ENCODE results near the gene ACSL3. TPM values are rescaled to one million over a fixed set of nuclear protein-coding genes. Genes with fewer than 3 reads are reported as not detected.
"Not testable (repeated sequence)": the region's sequence is repeated elsewhere in the genome, so short reads cannot be mapped to it uniquely, and the experiment has no call there.

ACSL3 gene
- total RNA-seq, 1 experiment from 2014 or later = 133 TPM

- no peak for DNase-seq (ENCODE audit: low spot score)
Observed at GRCh38 chr2:222912117-222912516, 51.3 kb downstream of the ACSL3 start.

DNA sequence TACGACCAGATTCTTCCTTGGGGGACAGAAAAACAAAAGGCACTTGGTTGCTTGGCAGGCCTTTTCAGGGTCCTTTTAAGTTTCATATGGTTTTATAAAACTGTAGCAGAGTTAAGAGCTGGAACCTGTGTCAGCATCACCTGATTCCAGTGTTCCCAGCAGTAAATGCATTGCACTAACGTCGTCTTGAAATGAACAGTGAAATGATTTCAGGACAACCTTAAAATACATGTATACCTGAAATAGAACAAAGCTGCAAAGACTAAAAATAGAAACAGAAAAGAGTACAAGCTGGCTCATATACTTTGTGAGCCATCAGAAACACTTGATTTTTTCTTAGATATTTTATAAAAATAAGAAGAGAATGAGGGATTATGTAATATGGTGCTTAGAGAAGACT lies 51.9 kb downstream of the ACSL3 start:
- DNase-seq (ENCODE audit: low spot score) = no peak

- peak; percentile 23 for DNase-seq (ENCODE audit: low spot score)
Observed at GRCh38 chr2:222915092-222915957, 54.5 kb downstream of the ACSL3 start.

- no peak for DNase-seq (ENCODE audit: low spot score)
Observed at GRCh38 chr2:222916229-222917197, 55.7 kb downstream of the ACSL3 start.

GRCh38 chr2:222917212-222917611 lies 56.4 kb downstream of the ACSL3 start:
- not testable (repeated sequence) for DNase-seq (ENCODE audit: low spot score)

DNA sequence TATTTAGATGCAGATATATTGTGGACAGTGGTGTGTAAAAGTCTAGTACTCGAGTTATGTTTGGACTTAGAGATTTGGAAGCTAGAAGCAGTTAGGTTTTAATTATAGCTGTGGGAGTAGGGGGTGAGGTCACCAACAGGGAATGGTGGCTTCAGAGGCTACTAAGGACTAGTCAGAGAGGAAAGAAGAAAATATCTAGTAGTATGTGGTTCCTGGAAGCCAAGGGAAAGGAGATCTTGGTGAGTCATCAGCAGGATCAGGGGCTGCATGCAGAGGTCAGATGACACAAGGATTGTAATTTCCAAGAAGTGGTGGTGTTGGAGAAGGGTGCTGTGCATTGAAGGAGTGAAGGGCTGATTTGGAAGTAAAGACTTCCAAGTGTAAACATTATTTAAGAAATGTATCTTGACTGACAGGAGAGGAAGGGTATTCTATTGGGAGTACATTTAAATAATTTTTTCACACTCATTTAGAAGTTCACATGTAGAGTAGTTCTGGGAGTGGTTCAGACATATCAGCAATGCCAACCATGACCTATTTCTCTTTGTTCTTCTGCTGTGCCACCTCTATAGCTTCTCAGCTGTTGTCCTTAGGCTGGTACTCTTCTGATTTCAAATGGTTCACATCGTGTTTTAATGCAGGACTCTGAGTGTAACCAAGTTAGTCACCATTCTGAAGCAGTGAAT lies 59.1 kb downstream of the ACSL3 start:
- peak; percentile 86 for DNase-seq (ENCODE audit: low spot score)

GRCh38 chr2:222920657-222921186 lies 59.9 kb downstream of the ACSL3 start:
- no peak for DNase-seq (ENCODE audit: low spot score)

GRCh38 chr2:222922019-222922800 lies 61.4 kb downstream of the ACSL3 start:
- no peak for DNase-seq (ENCODE audit: low spot score)

DNA sequence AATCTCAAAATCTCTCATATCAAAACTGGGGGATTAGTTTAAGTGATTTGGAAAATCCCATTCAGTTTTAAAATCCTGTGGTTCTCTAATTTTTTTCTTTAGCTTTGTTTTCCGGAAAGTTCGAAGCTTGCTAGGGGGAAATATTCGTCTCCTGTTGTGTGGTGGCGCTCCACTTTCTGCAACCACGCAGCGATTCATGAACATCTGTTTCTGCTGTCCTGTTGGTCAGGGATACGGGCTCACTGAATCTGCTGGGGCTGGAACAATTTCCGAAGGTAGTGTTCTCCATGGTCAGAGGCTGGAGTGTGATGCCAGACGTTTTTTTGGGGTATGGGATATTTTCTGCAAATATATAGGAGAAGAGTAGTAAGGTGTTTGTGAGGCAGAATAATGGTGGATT lies 66.1 kb downstream of the ACSL3 start:
- no peak for DNase-seq (ENCODE audit: low spot score)

DNA sequence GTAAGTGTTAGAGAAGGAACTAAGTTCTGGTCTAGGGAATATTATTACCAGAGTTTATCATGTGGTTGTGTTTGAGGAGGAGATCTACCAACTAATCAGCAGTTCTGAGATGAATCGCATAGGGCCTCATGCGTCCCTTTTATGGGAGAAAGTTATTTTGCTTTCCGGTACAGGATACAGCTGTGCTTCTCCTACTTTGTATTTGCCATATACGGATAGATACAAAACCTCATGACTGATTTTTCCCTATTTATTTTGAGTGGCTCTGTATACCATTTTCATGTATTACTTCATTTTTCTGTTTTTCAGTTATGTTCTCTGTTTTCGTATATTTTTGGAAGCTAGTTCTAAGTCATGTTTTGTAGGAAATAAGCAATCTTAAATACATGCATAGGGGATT lies 66.8 kb downstream of the ACSL3 start:
- no peak for DNase-seq (ENCODE audit: low spot score)

- DNase-seq (ENCODE audit: low spot score) = no peak
Observed at GRCh38 chr2:222928335-222928734, 67.5 kb downstream of the ACSL3 start.

DNA sequence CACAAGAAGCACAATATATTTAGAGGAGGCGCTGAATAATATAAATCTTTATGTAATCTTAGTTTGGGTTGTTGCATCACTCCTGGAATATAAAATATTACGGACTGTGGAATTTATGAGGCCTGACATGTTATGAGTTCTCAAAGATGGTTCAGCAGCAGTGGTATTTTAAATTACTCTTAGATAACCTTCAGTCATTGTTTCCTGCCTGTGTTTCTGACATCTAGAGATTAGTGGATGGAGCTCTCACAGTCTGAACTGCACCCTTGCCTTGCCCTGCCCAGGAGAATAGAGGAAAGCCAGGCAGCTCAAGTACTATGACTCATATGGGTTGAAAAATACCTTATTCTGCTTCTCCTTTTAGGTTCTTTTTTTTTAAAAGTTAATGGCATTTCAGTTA lies 70.0 kb downstream of the ACSL3 start:
- peak; percentile 38 for DNase-seq (ENCODE audit: low spot score)

DNA sequence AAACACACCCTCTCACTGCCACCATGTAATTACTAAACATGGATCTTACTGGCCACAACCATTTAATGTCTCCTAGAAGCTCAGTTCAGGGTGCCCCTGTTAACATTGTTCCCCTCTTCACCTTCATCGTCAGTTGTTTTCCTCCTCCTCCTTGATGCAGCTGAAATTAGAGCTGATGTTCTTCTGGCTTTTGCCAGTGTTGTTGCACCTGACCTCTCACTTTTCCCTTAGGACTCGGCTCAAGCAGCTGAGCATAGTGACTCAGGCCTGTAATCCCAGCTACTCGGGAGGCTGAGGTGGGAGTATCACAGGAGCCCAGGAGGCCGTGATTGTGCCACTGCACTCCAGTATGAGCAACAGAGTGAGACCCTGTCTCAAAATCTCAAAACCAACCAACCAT lies 70.8 kb downstream of the ACSL3 start:
- DNase-seq (ENCODE audit: low spot score) = no peak

GRCh38 chr2:222933458-222933857 lies 72.6 kb downstream of the ACSL3 start:
- no peak for DNase-seq (ENCODE audit: low spot score)

DNA sequence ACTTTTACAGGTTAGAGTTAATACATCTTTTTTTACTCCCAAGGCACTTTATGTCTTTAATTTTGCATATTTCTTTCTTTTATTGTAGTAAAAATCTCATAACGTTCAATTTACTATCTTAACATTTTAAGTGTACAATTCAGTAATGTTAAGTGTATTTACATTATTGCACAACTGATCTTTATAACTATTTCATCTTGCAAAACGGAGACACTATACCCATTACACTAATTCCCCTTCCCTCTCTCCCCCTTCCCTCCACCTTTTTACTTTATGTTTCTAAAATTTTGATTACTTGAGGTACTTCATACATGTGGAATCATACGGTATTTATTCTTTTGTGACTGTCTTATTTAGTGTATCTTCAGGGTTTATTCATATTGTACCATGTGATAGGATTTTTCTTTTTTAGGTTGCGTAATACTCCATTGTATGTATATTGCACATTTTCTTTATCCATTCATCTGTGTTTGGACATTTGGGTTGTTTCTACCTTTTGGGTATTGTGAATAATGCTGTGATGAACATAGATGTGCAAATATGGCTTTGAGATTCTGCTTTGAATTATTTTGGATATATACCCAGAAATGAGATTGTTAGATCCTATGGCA lies 75.0 kb downstream of the ACSL3 start:
- no peak for DNase-seq (ENCODE audit: low spot score)

DNA sequence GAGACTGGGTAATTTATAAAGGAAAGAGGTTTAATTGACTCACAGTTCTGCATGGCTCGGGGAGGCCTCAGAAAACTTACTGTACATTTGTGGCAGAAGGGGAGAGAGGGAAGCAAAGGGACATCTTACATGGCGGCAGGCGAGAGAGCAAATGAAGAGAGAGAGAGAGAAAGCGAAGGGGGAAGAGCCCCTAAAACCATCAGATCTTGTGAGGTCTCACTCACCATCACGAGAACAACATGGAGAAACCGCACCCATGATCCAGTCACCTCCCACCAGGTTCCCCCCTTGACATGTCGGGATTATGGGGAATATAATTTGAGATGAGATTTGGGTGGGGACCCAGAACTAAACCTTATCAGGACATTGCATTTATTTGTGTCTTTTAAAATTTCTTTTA lies 75.9 kb downstream of the ACSL3 start:
- no peak for DNase-seq (ENCODE audit: low spot score)

DNA sequence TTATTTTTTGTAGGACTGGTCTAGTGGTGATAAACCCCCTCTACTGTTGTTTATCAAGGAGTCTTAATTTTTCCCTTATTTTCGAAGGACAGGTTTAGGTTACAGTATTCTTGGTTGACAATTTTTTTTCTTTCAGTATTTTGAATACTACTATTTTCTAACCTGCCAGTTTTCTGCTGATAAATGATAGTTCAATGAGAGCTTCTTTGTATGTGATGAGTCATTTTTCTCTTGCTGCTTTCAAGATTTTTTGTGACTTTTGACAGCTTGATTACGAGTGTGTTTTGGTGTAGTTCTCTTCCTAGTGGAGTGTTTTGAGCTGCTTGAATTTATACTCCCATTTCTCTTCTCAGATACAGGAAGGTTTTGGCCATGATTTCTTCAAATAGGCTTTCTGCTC lies 77.5 kb downstream of the ACSL3 start:
- no peak for DNase-seq (ENCODE audit: low spot score)

DNA sequence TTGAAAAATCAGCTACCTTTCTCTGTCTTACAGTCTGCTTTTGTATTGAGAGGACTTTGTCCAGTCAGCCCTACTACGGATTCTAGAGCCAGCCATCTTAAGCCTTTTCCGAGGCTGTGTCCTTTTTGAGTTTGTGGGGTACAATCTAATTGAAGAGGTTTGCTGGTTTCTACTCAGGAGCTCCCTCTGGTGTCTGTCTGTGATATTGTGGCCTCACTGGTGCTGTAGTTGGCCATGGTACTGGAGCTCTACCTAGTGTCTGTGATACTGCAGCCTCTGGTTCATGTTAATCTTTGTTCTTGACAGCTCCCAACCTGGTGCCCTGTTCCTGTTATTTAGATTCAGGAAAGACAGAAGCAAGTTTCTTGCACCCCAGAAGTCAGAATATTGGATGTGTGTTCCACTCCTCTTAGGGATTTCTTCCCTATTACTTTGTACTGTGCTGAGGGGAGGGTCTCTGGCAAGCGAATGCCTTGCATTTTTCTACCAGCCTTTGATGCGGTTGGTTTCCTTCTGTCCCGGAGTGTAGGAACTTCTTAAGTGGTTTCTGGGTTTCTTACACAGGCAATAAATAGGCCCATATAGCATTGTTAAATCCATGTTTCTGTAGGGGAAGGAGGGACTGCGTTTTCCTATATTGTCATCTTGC lies 78.5 kb downstream of the ACSL3 start:
- DNase-seq (ENCODE audit: low spot score) = peak; percentile 83

- no peak for DNase-seq (ENCODE audit: low spot score)
Observed at GRCh38 chr2:222939979-222940378, 79.1 kb downstream of the ACSL3 start.

- DNase-seq (ENCODE audit: low spot score) = no peak
Observed at GRCh38 chr2:222941510-222942032, 80.7 kb downstream of the ACSL3 start.
